Jurkat, Clone E6-1 (cell line): ENCODE data around the gene ANKRD13D.

Source experiments
- DNase-seq: peaks from one replicate; pipeline ENCODE4 v3.0.0-alpha.2; 2011; ENCODE audit warnings: low read depth, low spot score
- H3K4me3 ChIP-seq: 2 replicates; pipeline ENCODE4 v1.5.1; 2011; ENCODE audit warnings: mild to moderate bottlenecking, low read length, control low read depth, moderate library complexity

ANKRD13D gene

GRCh38 chr11:67299471-67300191 lies 10.5 kb downstream of the ANKRD13D start:
- no peak for DNase-seq
- no peak overlapping the region for H3K4me3 ChIP-seq

- no peak overlapping the region for H3K4me3 ChIP-seq
- no peak for DNase-seq
These were observed 11.2 kb downstream of the ANKRD13D start for GRCh38 chr11:67300256-67300755.

GRCh38 chr11:67300756-67301312 lies 11.7 kb downstream of the ANKRD13D start:
- no peak overlapping the region for H3K4me3 ChIP-seq
- no peak for DNase-seq

GRCh38 chr11:67301313-67301921 lies 12.3 kb downstream of the ANKRD13D start:
- no peak for DNase-seq
- no peak overlapping the region for H3K4me3 ChIP-seq

GRCh38 chr11:67301951-67302516 lies 12.9 kb downstream of the ANKRD13D start:
- no peak overlapping the region for H3K4me3 ChIP-seq
- DNase-seq: no peak

GRCh38 chr11:67302571-67303131 lies 13.5 kb downstream of the ANKRD13D start:
- no peak overlapping the region for H3K4me3 ChIP-seq

GRCh38 chr11:67303132-67303834 lies 14.2 kb downstream of the ANKRD13D start, which contains the start of gene SSH3:
Gene SSH3 (plus strand): TSS chr11:67303530. CDS start chr11:67303626, 96 bp downstream.
- no peak within 1 kb of the TSS for H3K4me3 ChIP-seq
- DNase-seq: no peak

More at GRCh38 chr11:67302571-67303131, 13.5 kb downstream of the ANKRD13D start:
- no peak for DNase-seq

- no peak for DNase-seq
- H3K4me3 ChIP-seq: no peak overlapping the region
These were observed 14.8 kb downstream of the ANKRD13D start for GRCh38 chr11:67303835-67304411.

GRCh38 chr11:67304511-67305113 lies 15.5 kb downstream of the ANKRD13D start:
- DNase-seq: no peak
- H3K4me3 ChIP-seq: no peak overlapping the region

GRCh38 chr11:67306769-67307544 lies 17.9 kb downstream of the ANKRD13D start:
- no peak overlapping the region for H3K4me3 ChIP-seq
- no peak for DNase-seq

- no peak overlapping the region for H3K4me3 ChIP-seq
- DNase-seq: no peak
These were observed 18.5 kb downstream of the ANKRD13D start for GRCh38 chr11:67307545-67308001.

GRCh38 chr11:67308031-67308866 lies 19.1 kb downstream of the ANKRD13D start:
- no peak for DNase-seq
- no peak overlapping the region for H3K4me3 ChIP-seq

GRCh38 chr11:67309166-67309565 lies 20.1 kb downstream of the ANKRD13D start:
- DNase-seq: no peak
- H3K4me3 ChIP-seq: no peak overlapping the region

- H3K4me3 ChIP-seq: no peak overlapping the region
- no peak for DNase-seq
These were observed 20.6 kb downstream of the ANKRD13D start for GRCh38 chr11:67309661-67310061.

- no peak overlapping the region for H3K4me3 ChIP-seq
- no peak for DNase-seq
These were observed 21.3 kb downstream of the ANKRD13D start for GRCh38 chr11:67310246-67311050.

GRCh38 chr11:67311051-67311555 lies 22.0 kb downstream of the ANKRD13D start:
- H3K4me3 ChIP-seq: no peak overlapping the region
- no peak for DNase-seq
